Nephron (organoid): ENCODE results near the gene FCAR.
"Not testable (repeated sequence)": the region's sequence is repeated elsewhere in the genome, so short reads cannot be mapped to it uniquely, and the experiment has no call there.

Source experiments
- H3K27ac Mint-ChIP-seq, 3 experiments: 2 replicates each; pipeline ENCODE4 v1.8.0; 2020; ENCODE audit warnings: mixed read lengths in 3 of 3, mild to moderate bottlenecking in 2 of 3, moderate library complexity in 1 of 3
- H3K27me3 Mint-ChIP-seq: 2 replicates; pipeline ENCODE4 v1.8.0; 2021; ENCODE audit warnings: low read depth, mild to moderate bottlenecking, moderate library complexity, mixed read lengths
- H3K36me3 Mint-ChIP-seq: 2 replicates; pipeline ENCODE4 v1.8.0; 2020; ENCODE audit warnings: low read depth, mixed read lengths
- H3K4me1 Mint-ChIP-seq: 2 replicates; pipeline ENCODE4 v1.8.0; 2020; ENCODE audit warnings: mixed read lengths
- H3K4me3 Mint-ChIP-seq, 3 experiments: 2 replicates each; pipeline ENCODE4 v1.8.0; 2020; ENCODE audit warnings: mild to moderate bottlenecking in 3 of 3, mixed read lengths in 3 of 3, moderate library complexity in 2 of 3
- H3K9me3 Mint-ChIP-seq: 2 replicates; pipeline ENCODE4 v1.8.0; 2020; ENCODE audit warnings: mixed read lengths
- TF ChIP-seq, protein P1 (sequence below), 3 experiments: fragments of 200-600 bp; sonication (generic); IDR thresholded peaks; one replicate each; pipeline ENCODE4 v1.5.0; 2021; ENCODE audit warnings: antibody characterized with exemption in 3 of 3; ENCODE audit not compliant: unreplicated experiment in 3 of 3

Gene FCAR

GRCh38 chr19:54881884-54882283, 7.8 kb downstream of the FCAR start:
- H3K4me1 Mint-ChIP-seq = no peaks in the 10 kb centered on the region
- peaks cover 43% of the 10 kb centered on the region for H3K9me3 Mint-ChIP-seq
- TF ChIP-seq, protein P1, sequence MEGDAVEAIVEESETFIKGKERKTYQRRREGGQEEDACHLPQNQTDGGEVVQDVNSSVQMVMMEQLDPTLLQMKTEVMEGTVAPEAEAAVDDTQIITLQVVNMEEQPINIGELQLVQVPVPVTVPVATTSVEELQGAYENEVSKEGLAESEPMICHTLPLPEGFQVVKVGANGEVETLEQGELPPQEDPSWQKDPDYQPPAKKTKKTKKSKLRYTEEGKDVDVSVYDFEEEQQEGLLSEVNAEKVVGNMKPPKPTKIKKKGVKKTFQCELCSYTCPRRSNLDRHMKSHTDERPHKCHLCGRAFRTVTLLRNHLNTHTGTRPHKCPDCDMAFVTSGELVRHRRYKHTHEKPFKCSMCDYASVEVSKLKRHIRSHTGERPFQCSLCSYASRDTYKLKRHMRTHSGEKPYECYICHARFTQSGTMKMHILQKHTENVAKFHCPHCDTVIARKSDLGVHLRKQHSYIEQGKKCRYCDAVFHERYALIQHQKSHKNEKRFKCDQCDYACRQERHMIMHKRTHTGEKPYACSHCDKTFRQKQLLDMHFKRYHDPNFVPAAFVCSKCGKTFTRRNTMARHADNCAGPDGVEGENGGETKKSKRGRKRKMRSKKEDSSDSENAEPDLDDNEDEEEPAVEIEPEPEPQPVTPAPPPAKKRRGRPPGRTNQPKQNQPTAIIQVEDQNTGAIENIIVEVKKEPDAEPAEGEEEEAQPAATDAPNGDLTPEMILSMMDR (IDR thresholded peaks at IDR 0.05; ENCODE audit: unreplicated experiment in 3 of 3) = no peak
- no peak overlapping the region for H3K27ac Mint-ChIP-seq
- no peaks in the 10 kb centered on the region for H3K36me3 Mint-ChIP-seq
- no peak overlapping the region for H3K4me3 Mint-ChIP-seq
- H3K27me3 Mint-ChIP-seq = peaks cover 4% of the 10 kb centered on the region

DNA sequence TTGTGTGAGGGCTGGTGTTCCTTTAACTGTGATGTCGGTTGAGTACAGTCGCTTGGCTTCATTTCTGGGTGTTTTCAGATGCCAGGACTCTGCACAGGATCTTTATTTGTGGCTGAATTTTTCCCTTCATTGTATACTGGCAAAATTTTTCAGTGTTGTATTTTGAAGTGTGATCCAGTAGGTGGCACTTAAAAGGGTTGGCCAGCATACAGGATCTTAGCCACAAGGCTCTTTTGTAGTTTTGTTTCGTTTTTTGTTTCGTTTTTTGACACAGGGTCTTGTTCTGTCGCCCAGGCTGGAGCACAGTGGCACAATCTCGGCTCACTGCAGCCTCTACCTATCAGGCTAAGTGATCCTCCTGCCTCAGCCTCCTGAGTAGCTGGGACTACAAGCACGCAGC, 8.7 kb downstream of the FCAR start:
- TF ChIP-seq, protein P1 (IDR thresholded peaks at IDR 0.05; ENCODE audit: unreplicated experiment in 3 of 3) = no peak
- H3K4me3 Mint-ChIP-seq = no peak overlapping the region
- H3K27me3 Mint-ChIP-seq = peaks cover 4% of the 10 kb centered on the region
- peaks cover 36% of the 10 kb centered on the region for H3K9me3 Mint-ChIP-seq
- no peak overlapping the region for H3K27ac Mint-ChIP-seq
- no peaks in the 10 kb centered on the region for H3K4me1 Mint-ChIP-seq
- H3K36me3 Mint-ChIP-seq = no peaks in the 10 kb centered on the region

- Mint-ChIP-seq H3K4me1 (no peaks in the 10 kb centered on the region), H3K27ac (no peak overlapping the region), H3K36me3 (no peaks in the 10 kb centered on the region), H3K27me3 (peaks cover 4% of the 10 kb centered on the region), H3K4me3 (no peak overlapping the region), H3K9me3 (peaks cover 37% of the 10 kb centered on the region)
- TF ChIP-seq, protein P1 (IDR thresholded peaks at IDR 0.05; ENCODE audit: unreplicated experiment in 3 of 3) = no peak
These were observed 9.2 kb downstream of the FCAR start for GRCh38 chr19:54883228-54883627.

DNA sequence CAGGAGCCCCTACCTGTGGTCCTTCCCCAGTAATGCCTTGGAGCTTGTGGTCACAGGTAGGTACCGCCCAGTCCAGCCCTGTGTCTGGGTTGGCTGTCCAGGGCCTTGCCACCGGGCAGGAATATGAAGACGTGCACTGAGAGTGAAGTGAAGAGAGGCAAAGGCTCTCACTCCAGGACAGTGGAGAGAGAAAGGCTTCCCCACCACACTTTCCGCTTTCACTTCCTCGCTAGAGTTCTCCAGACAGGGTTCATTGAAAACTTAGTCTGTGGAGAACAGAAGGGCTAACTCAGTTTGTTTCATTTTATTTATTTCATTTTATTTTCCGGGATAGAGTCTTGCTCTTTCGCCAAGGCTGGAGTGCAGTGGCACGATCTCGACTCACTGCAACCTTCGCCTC, 14.2 kb downstream of the FCAR start:
- H3K27me3 Mint-ChIP-seq = no peaks in the 10 kb centered on the region
- H3K9me3 Mint-ChIP-seq = peaks cover 30% of the 10 kb centered on the region
- TF ChIP-seq, protein P1 (IDR thresholded peaks at IDR 0.05; ENCODE audit: unreplicated experiment in 3 of 3) = no peak
- H3K4me1 Mint-ChIP-seq = no peaks in the 10 kb centered on the region
- no peak overlapping the region for H3K27ac Mint-ChIP-seq
- no peaks in the 10 kb centered on the region for H3K36me3 Mint-ChIP-seq
- no peak overlapping the region for H3K4me3 Mint-ChIP-seq

GRCh38 chr19:54889566-54889965, 15.5 kb downstream of the FCAR start:
- Mint-ChIP-seq H3K9me3 (peaks cover 32% of the 10 kb centered on the region), H3K4me3 (no peak overlapping the region), H3K36me3 (no peaks in the 10 kb centered on the region), H3K27me3 (no peaks in the 10 kb centered on the region), H3K4me1 (no peaks in the 10 kb centered on the region), H3K27ac (no peak overlapping the region)
- TF ChIP-seq, protein P1 (IDR thresholded peaks at IDR 0.05; ENCODE audit: unreplicated experiment in 3 of 3) = no peak

DNA sequence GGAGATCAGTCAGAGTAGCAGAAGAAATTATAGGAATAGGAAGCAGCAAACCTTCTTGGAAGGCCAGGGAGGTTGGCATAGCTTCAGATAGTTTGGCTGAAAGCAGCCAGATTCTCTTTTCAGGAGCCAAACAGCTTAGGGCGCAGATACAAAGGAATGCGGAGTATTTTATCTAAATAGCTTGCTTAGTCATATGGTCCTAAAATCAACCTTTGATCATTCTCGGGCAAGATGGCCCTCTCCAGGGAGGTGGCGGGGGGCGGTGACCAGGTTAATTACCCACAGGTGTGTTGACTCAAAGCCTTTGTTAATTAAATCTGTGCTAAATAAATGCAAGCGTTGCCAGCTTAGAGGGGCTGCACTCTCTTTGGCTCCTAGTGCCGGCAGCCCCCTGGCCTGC, 19.4 kb downstream of the FCAR start:
- no peak overlapping the region for H3K4me3 Mint-ChIP-seq
- no peak overlapping the region for H3K27ac Mint-ChIP-seq
- peaks cover 4% of the 10 kb centered on the region for H3K27me3 Mint-ChIP-seq
- H3K4me1 Mint-ChIP-seq = no peaks in the 10 kb centered on the region
- H3K9me3 Mint-ChIP-seq = peaks cover 31% of the 10 kb centered on the region
- H3K36me3 Mint-ChIP-seq = no peaks in the 10 kb centered on the region
- TF ChIP-seq, protein P1 (IDR thresholded peaks at IDR 0.05; ENCODE audit: unreplicated experiment in 3 of 3) = no peak

- not testable (repeated sequence) for H3K27ac Mint-ChIP-seq, H3K36me3 Mint-ChIP-seq, H3K27me3 Mint-ChIP-seq, H3K4me1 Mint-ChIP-seq, H3K4me3 Mint-ChIP-seq
- peaks cover 35% of the 10 kb centered on the region for H3K9me3 Mint-ChIP-seq
These were observed 20.1 kb downstream of the FCAR start for GRCh38 chr19:54894106-54894505.
